ENCODE results near the gene NRCAM.

DNA sequence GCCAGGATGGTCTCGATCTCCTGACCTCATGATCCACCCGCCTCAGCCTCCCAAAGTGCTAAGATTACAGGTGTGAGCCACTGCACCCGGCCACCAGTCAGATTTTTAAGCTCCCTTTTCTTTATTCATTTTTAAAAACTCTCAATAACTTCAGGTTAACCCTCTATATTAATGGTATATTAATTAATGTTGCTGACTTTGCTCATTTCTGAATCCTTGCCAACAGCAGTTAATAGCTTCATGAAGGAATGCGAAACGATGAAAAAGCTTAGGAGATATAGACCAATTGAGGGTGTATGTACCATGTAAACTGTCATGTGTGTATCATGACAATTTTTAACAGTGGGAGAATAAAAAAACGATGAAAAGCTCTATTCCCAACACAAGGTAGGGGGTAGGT is 42.2 kb upstream of the NRCAM start:
- TF ChIP-seq, protein P1, sequence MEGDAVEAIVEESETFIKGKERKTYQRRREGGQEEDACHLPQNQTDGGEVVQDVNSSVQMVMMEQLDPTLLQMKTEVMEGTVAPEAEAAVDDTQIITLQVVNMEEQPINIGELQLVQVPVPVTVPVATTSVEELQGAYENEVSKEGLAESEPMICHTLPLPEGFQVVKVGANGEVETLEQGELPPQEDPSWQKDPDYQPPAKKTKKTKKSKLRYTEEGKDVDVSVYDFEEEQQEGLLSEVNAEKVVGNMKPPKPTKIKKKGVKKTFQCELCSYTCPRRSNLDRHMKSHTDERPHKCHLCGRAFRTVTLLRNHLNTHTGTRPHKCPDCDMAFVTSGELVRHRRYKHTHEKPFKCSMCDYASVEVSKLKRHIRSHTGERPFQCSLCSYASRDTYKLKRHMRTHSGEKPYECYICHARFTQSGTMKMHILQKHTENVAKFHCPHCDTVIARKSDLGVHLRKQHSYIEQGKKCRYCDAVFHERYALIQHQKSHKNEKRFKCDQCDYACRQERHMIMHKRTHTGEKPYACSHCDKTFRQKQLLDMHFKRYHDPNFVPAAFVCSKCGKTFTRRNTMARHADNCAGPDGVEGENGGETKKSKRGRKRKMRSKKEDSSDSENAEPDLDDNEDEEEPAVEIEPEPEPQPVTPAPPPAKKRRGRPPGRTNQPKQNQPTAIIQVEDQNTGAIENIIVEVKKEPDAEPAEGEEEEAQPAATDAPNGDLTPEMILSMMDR (IDR thresholded peaks at IDR 0.05; ENCODE audit: low read depth, low read length, missing input control), result no peak
- TF ChIP-seq RAD21 (IDR thresholded peaks at IDR 0.05), result no peak

Measured in liver (tissue), 3 donors.